ENCODE measurements around the gene NAXE. TPM values are rescaled to one million over a fixed set of nuclear protein-coding genes. Genes with fewer than 3 reads are reported as not detected.

NAXE gene
- total RNA-seq, 2 donors from 2014 or later, result 118 to 188 TPM

DNA sequence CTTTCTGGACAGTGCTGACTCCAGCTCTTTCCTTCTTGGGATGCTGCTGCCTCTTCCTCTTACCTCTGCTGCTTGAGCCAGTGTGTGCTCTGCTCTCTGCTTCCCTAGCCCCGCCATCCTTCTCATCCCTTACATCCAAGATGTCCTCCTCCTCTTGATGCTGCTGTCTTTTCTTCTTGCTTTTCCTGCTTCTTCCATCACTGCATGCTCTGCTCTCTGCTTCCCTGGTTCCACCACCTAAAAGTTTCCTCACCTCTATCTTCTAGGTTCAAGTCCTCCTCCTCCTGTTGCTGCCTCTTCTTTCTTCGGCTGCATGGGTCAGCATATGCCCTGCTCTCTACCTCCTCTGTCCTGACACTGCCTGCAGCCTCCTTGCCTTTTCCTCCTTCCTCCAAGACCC is 3.4 kb downstream of the NAXE start:
- intact Hi-C loops (cut with DNase I), result no loop called here
- no peak for DNase-seq (ENCODE audit: low spot score)
- 89% methylated on average over 2 of the region's 2 CpGs for WGBS

DNA sequence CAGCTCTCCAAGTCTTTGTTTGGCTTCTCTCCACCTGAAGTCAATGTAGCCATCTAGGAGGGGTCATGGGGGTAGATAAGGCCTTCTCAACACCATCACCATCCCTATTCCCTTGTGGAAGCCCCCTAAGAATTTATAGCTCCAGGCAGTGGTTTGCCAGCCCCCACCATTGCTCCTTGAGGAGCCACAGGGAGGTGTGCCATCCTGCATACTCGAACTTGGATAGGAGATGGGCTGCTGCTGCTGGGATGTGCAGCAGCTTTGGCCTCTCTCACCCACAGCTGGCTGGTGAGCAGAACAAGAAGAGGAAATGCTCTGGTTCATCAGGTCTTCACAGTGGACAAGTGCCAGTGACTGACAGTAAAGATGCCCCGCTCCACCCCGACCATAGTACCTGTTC is 4.8 kb downstream of the NAXE start:
- TF ChIP-seq, protein P1, sequence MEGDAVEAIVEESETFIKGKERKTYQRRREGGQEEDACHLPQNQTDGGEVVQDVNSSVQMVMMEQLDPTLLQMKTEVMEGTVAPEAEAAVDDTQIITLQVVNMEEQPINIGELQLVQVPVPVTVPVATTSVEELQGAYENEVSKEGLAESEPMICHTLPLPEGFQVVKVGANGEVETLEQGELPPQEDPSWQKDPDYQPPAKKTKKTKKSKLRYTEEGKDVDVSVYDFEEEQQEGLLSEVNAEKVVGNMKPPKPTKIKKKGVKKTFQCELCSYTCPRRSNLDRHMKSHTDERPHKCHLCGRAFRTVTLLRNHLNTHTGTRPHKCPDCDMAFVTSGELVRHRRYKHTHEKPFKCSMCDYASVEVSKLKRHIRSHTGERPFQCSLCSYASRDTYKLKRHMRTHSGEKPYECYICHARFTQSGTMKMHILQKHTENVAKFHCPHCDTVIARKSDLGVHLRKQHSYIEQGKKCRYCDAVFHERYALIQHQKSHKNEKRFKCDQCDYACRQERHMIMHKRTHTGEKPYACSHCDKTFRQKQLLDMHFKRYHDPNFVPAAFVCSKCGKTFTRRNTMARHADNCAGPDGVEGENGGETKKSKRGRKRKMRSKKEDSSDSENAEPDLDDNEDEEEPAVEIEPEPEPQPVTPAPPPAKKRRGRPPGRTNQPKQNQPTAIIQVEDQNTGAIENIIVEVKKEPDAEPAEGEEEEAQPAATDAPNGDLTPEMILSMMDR (IDR thresholded peaks at IDR 0.05), result no peak
- TF ChIP-seq POLR2A (IDR thresholded peaks at IDR 0.05) (no peak), POLR2AphosphoS5 (IDR thresholded peaks at IDR 0.05) (no peak)
- no peak for DNase-seq (ENCODE audit: low spot score)
- H3K27ac ChIP-seq, result no peak overlapping the region
- H3K4me1 ChIP-seq (replicated peaks), result no peaks in the 10 kb centered on the region
- no peak overlapping the region for H3K4me3 ChIP-seq
- intact Hi-C loops (cut with DNase I), result no loop called here
- H3K9me3 ChIP-seq, result no peaks in the 10 kb centered on the region
- no peaks in the 10 kb centered on the region for H3K27me3 ChIP-seq (replicated peaks; ENCODE audit: insufficient read depth)
- WGBS, result 74% methylated on average over 3 of the region's 3 CpGs
- no peaks in the 10 kb centered on the region for H3K36me3 ChIP-seq

More for the DNA sequence above, 3.4 kb downstream of the NAXE start:
- H3K4me3 ChIP-seq, result no peak overlapping the region
- H3K4me1 ChIP-seq (replicated peaks), result peaks cover 2% of the 10 kb centered on the region
- no peaks in the 10 kb centered on the region for H3K9me3 ChIP-seq
- no peak overlapping the region for H3K27ac ChIP-seq
- no peaks in the 10 kb centered on the region for H3K36me3 ChIP-seq
- H3K27me3 ChIP-seq (replicated peaks; ENCODE audit: insufficient read depth), result no peaks in the 10 kb centered on the region
- TF ChIP-seq, protein P1 (IDR thresholded peaks at IDR 0.05), result no peak
- no peak for TF ChIP-seq POLR2A (IDR thresholded peaks at IDR 0.05)
- TF ChIP-seq POLR2AphosphoS5 (IDR thresholded peaks at IDR 0.05), result no peak

DNA sequence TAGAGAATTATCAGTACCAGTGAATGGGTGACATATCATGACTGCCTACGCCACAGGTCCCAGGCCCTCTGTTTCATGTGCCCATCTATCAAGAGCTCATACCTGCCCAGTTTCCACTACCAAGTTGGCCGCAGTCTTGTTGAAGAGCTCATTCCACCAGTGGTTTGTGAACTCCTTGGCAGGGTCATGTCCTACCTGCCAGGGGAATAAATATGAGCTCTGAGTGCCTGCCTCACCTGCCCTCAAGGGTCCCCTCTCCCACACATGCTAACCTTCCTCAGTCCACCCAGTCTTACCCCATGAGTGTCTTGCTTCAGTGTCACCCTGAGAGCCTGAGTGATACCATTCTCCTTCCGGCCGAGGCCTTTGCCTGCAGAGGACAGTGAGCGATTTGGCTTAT is 6.5 kb downstream of the NAXE start:
- H3K36me3 ChIP-seq, result no peaks in the 10 kb centered on the region
- intact Hi-C loops (cut with DNase I), result no loop called here

DNA sequence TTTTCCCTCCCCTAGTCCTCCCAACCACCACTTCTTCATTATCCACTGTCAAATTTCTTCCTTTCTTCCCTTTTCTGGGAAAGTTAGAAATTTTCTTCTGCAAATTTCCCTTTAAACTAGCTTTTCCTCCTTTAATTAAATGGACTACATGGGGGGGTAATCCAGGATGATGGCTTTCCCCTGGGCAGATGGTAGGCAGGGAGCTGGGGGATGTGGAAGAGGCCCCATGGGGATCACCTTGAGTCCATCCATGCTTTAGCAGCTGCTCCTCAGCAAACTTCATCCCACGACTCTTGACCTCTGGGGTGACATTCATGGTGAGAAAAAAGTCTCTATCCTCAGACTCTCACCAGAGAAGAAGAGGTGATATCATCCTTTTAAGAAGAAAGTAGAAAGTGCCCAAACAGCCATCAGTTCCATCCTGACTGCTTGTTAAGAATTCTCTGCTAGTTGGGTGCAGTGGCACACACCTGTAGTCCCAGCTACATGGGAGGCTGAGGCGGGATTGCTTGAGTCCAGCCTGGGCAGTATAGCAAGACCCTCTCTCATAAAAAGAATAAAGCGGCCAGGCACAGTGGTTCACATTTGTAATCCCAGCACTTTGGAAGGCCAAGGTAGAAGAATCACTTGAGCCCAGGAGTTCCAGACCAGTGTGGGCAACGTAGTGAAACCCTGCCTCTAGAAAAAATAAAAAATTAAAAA is 7.3 kb downstream of the NAXE start:
- H3K27ac ChIP-seq, result no peak overlapping the region
- no peaks in the 10 kb centered on the region for H3K4me1 ChIP-seq (replicated peaks)
- H3K36me3 ChIP-seq, result no peaks in the 10 kb centered on the region
- no peak for DNase-seq (ENCODE audit: low spot score)
- no peak for TF ChIP-seq POLR2A (IDR thresholded peaks at IDR 0.05)
- TF ChIP-seq POLR2AphosphoS5 (IDR thresholded peaks at IDR 0.05), result no peak
- TF ChIP-seq, protein P1 (IDR thresholded peaks at IDR 0.05), result no peak
- H3K27me3 ChIP-seq (replicated peaks; ENCODE audit: insufficient read depth), result no peaks in the 10 kb centered on the region
- intact Hi-C loops (cut with DNase I), result no loop called here
- WGBS, result 90% methylated on average over 4 of the region's 4 CpGs
- no peak overlapping the region for H3K4me3 ChIP-seq
- H3K9me3 ChIP-seq, result no peaks in the 10 kb centered on the region

More for the DNA sequence above, 6.5 kb downstream of the NAXE start:
- TF ChIP-seq, protein P1 (IDR thresholded peaks at IDR 0.05), result no peak
- no peak for TF ChIP-seq POLR2A (IDR thresholded peaks at IDR 0.05)
- no peak for TF ChIP-seq POLR2AphosphoS5 (IDR thresholded peaks at IDR 0.05)
- Histone ChIP-seq H3K9me3 (no peaks in the 10 kb centered on the region), H3K27me3 (replicated peaks; ENCODE audit: insufficient read depth) (no peaks in the 10 kb centered on the region), H3K27ac (no peak overlapping the region), H3K4me1 (replicated peaks) (no peaks in the 10 kb centered on the region), H3K4me3 (no peak overlapping the region)
- 93% methylated on average over 5 of the region's 5 CpGs for WGBS
- no peak for DNase-seq (ENCODE audit: low spot score)

DNA sequence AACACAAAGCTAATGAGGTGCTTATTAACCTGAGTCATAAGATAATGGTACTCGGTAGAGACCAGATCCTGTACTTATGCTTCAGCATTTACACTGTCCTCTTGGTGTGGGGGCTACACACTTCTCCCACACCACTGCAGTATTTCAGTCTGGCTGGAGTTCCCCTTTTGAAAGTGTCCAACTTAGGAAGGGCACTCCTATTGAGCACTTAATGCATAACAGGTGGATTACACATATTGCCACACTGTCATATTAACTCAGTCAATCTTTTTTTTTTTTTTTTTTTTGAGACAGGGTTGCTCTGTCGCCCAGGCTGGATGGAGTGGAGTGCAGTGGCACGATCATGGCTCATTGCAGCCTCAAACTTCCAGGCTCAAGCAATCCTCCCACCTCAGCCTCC is 8.2 kb downstream of the NAXE start:
- H3K36me3 ChIP-seq, result no peaks in the 10 kb centered on the region
- no peaks in the 10 kb centered on the region for H3K4me1 ChIP-seq (replicated peaks)
- TF ChIP-seq POLR2A (IDR thresholded peaks at IDR 0.05) (no peak), POLR2AphosphoS5 (IDR thresholded peaks at IDR 0.05) (no peak)
- no peaks in the 10 kb centered on the region for H3K27me3 ChIP-seq (replicated peaks; ENCODE audit: insufficient read depth)
- no peak for DNase-seq (ENCODE audit: low spot score)
- H3K9me3 ChIP-seq, result no peaks in the 10 kb centered on the region
- no peak overlapping the region for H3K27ac ChIP-seq
- WGBS, result 52% methylated on average over 3 of the region's 3 CpGs
- no peak overlapping the region for H3K4me3 ChIP-seq
- intact Hi-C loops (cut with DNase I), result no loop called here
